Caco-2 (cell line): ENCODE results near the gene C1orf159. TPM values are rescaled to one million over a fixed set of nuclear protein-coding genes. Genes with fewer than 3 reads are reported as not detected.

ENCODE experiments used
- BruUV-seq: library from RNA; stranded (reverse); fragments of 400-500 nt; replicated peaks from 2 replicates; lab custom pipeline; 2021; lab: Mats Ljungman, UMichigan
- CTCF ChIA-PET: fragments of 300-600 bp; sonication (Branson Sonifier 250); formaldehyde crosslinking; loops from one replicate; lab custom pipeline; 2022; ENCODE audit warnings: antibody characterized with exemption; lab: Charles Lee
- POLR2A ChIA-PET: fragments of 300-600 bp; sonication (Branson Sonifier 250); formaldehyde crosslinking; loops from one replicate; lab custom pipeline; 2022; ENCODE audit warnings: antibody characterized with exemption; lab: Charles Lee
- DNase-seq, 2 experiments: peaks; one replicate each; pipeline versions ENCODE4 v3.0.0 to v3.0.0-alpha.2; 2020 to 2022
- H3K27me3 ChIP-seq: replicated peaks from 2 replicates; pipeline ENCODE4 v1.6.0; 2011; ENCODE audit warnings: low read length; ENCODE audit not compliant: control insufficient read depth, insufficient read depth
- H3K36me3 ChIP-seq: 2 replicates; pipeline ENCODE4 v1.5.1; 2011; ENCODE audit warnings: low read length; ENCODE audit not compliant: control insufficient read depth, insufficient read depth
- H3K4me1 ChIP-seq: fragments of 250-450 bp; sonication (Bioruptor Pico); 2 replicates; pipeline ENCODE4 v1.5.1; 2020; ENCODE audit warnings: mild to moderate bottlenecking
- H3K4me3 ChIP-seq: 2 replicates; pipeline ENCODE4 v1.5.1; 2011; ENCODE audit warnings: low read depth, mild to moderate bottlenecking, control low read depth, low read length
- H3K9me3 ChIP-seq: fragments of 250-450 bp; sonication (Bioruptor Pico); 2 replicates; pipeline ENCODE4 v1.5.1; 2020; ENCODE audit warnings: mild to moderate bottlenecking, moderate library complexity
- H3K27ac Mint-ChIP-seq: one replicate; pipeline ENCODE4 v1.8.0; 2022; ENCODE audit warnings: mixed read lengths; ENCODE audit not compliant: unreplicated experiment
- H3K27me3 Mint-ChIP-seq: one replicate; pipeline ENCODE4 v1.8.0; 2022; ENCODE audit warnings: mixed read lengths; ENCODE audit not compliant: insufficient read depth, unreplicated experiment
- H3K36me3 Mint-ChIP-seq: one replicate; pipeline ENCODE4 v1.8.0; 2022; ENCODE audit warnings: mild to moderate bottlenecking, mixed read lengths; ENCODE audit not compliant: insufficient read depth, unreplicated experiment
- H3K4me1 Mint-ChIP-seq: one replicate; pipeline ENCODE4 v1.8.0; 2022; ENCODE audit warnings: low read depth, mixed read lengths; ENCODE audit not compliant: unreplicated experiment
- H3K4me3 Mint-ChIP-seq: one replicate; pipeline ENCODE4 v1.8.0; 2022; ENCODE audit warnings: mild to moderate bottlenecking, moderate library complexity, mixed read lengths; ENCODE audit not compliant: unreplicated experiment
- H3K9me3 Mint-ChIP-seq: one replicate; pipeline ENCODE4 v1.8.0; 2022; ENCODE audit warnings: mixed read lengths; ENCODE audit not compliant: unreplicated experiment
- intact Hi-C: fragments of 100-400 bp; cut with micrococcal nuclease; formaldehyde crosslinking; loops from one replicate; pipeline ENCODE4 v1.10.0; 2022; ENCODE audit not compliant: unreplicated experiment
- total RNA-seq: library from RNA; stranded (reverse); gene quantifications from 2 replicates; pipeline ENCODE4 v1.2.3, GENCODE V29; 2022
- TF ChIP-seq, protein P1 (sequence below), 2 experiments: fragments of 200-600 bp in 1 of 2; IDR thresholded peaks; 1 replicate in 1 of 2; 2 replicates in 1 of 2; pipeline versions ENCODE4 v1.5.1 to v1.8.0; 2011 to 2022; ENCODE audit warnings: antibody characterized with exemption in 1 of 2, control low read depth in 1 of 2, inconsistent platforms in 1 of 2, low read depth in 1 of 2, low read length in 1 of 2, mild to moderate bottlenecking in 1 of 2, moderate library complexity in 1 of 2; ENCODE audit not compliant: insufficient read depth in 1 of 2, severe bottlenecking in 1 of 2, unreplicated experiment in 1 of 2

The C1orf159 gene
- total RNA-seq, 1 experiment from 2014 or later = 12.9 TPM

DNA sequence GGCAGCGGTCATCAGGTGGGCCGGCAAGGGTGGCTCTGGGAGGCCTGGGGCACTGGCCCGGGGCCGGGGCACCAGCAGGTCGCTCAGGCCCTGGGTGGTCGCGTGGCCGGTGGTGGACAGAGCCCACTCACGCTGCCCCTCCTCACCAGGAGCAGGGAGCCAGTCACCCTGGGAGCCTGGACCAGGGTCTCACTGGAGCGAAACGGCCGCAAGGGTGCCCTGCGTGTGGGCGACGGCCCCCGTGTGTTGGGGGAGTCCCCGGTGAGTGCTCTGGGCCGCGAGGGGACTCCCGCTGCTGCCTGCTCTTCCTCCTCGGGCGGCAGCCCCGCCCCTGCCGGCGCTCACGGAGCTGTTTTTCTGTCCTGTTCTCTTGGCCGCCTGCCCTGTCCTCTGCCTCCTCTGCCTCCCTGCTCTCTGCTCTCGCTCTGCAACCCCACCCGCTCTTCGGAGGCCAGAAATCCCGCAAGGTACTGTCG, 65.3 kb downstream of the C1orf159 start:
- Histone ChIP-seq H3K9me3 (no peaks in the 10 kb centered on the region), H3K4me3 (no peak overlapping the region), H3K27me3 (no peaks in the 10 kb centered on the region), H3K36me3 (peaks cover 2% of the 10 kb centered on the region; the same call in 1 of the 2 replicates), H3K4me1 (no peaks in the 10 kb centered on the region)
- no peaks in the 10 kb centered on the region for H3K4me1 Mint-ChIP-seq
- ChIA-PET POLR2A (no interaction called here), CTCF (no interaction called here)
- H3K4me3 Mint-ChIP-seq = no peak overlapping the region
- TF ChIP-seq, protein P1, sequence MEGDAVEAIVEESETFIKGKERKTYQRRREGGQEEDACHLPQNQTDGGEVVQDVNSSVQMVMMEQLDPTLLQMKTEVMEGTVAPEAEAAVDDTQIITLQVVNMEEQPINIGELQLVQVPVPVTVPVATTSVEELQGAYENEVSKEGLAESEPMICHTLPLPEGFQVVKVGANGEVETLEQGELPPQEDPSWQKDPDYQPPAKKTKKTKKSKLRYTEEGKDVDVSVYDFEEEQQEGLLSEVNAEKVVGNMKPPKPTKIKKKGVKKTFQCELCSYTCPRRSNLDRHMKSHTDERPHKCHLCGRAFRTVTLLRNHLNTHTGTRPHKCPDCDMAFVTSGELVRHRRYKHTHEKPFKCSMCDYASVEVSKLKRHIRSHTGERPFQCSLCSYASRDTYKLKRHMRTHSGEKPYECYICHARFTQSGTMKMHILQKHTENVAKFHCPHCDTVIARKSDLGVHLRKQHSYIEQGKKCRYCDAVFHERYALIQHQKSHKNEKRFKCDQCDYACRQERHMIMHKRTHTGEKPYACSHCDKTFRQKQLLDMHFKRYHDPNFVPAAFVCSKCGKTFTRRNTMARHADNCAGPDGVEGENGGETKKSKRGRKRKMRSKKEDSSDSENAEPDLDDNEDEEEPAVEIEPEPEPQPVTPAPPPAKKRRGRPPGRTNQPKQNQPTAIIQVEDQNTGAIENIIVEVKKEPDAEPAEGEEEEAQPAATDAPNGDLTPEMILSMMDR (IDR thresholded peaks at IDR 0.05; ENCODE audit: insufficient read depth in 1 of 2, low read depth in 1 of 2, low read length in 1 of 2, severe bottlenecking in 1 of 2, unreplicated experiment in 1 of 2) = no peak
- H3K27ac Mint-ChIP-seq = no peak overlapping the region
- DNase-seq = no peak
- intact Hi-C loops = no loop called here
- no peaks in the 10 kb centered on the region for H3K9me3 Mint-ChIP-seq
- no TSS peak for BruUV-seq
- peaks cover 64% of the 10 kb centered on the region for H3K36me3 Mint-ChIP-seq
- H3K27me3 Mint-ChIP-seq = no peaks in the 10 kb centered on the region

- ChIA-PET POLR2A (no interaction called here), CTCF (no interaction called here)
- no peaks in the 10 kb centered on the region for H3K9me3 Mint-ChIP-seq
- no peak overlapping the region for H3K27ac Mint-ChIP-seq
- Histone ChIP-seq H3K27me3 (no peaks in the 10 kb centered on the region), H3K36me3 (peaks cover 2% of the 10 kb centered on the region; the same call in 1 of the 2 replicates), H3K4me1 (no peaks in the 10 kb centered on the region), H3K9me3 (no peaks in the 10 kb centered on the region), H3K4me3 (no peak overlapping the region)
- H3K4me1 Mint-ChIP-seq = no peaks in the 10 kb centered on the region
- BruUV-seq = TSS peak; percentile 17
- no peak overlapping the region for H3K4me3 Mint-ChIP-seq
- H3K36me3 Mint-ChIP-seq = peaks cover 54% of the 10 kb centered on the region
- no peaks in the 10 kb centered on the region for H3K27me3 Mint-ChIP-seq
- DNase-seq = no peak
- intact Hi-C loops = no loop called here
- TF ChIP-seq, protein P1 (IDR thresholded peaks at IDR 0.05; ENCODE audit: insufficient read depth in 1 of 2, low read depth in 1 of 2, low read length in 1 of 2, severe bottlenecking in 1 of 2, unreplicated experiment in 1 of 2) = no peak
Measured at GRCh38 chr1:1049318-1050165, 66.3 kb downstream of the C1orf159 start.

DNA sequence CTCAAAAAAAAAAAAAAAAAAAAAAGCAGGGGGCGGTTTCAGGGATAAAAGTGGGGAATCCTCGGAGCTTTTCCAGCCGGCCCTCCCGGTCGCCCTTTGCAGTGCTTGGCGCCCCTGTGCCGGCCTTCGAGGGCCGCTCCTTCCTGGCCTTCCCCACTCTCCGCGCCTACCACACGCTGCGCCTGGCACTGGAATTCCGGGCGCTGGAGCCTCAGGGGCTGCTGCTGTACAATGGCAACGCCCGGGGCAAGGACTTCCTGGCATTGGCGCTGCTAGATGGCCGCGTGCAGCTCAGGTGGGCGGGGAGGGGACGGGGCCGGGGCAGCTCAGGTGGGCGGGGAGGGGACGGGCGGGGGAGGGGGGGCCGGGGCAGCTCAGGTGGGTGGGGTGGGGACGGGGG, 67.1 kb downstream of the C1orf159 start:
- H3K36me3 Mint-ChIP-seq = peaks cover 50% of the 10 kb centered on the region
- BruUV-seq = no TSS peak
- intact Hi-C loops = no loop called here
- Histone ChIP-seq H3K36me3 (peaks cover 2% of the 10 kb centered on the region; the same call in 1 of the 2 replicates), H3K27me3 (no peaks in the 10 kb centered on the region), H3K4me3 (no peak overlapping the region), H3K9me3 (no peaks in the 10 kb centered on the region), H3K4me1 (no peaks in the 10 kb centered on the region)
- TF ChIP-seq, protein P1 (IDR thresholded peaks at IDR 0.05; ENCODE audit: insufficient read depth in 1 of 2, low read depth in 1 of 2, low read length in 1 of 2, severe bottlenecking in 1 of 2, unreplicated experiment in 1 of 2) = no peak
- no peaks in the 10 kb centered on the region for H3K4me1 Mint-ChIP-seq
- no peak overlapping the region for H3K27ac Mint-ChIP-seq
- no peak for DNase-seq
- H3K4me3 Mint-ChIP-seq = no peak overlapping the region
- no peaks in the 10 kb centered on the region for H3K27me3 Mint-ChIP-seq
- POLR2A ChIA-PET = no interaction called here
- H3K9me3 Mint-ChIP-seq = no peaks in the 10 kb centered on the region
- CTCF ChIA-PET = no interaction called here
